ENCODE data around the gene ETFA.

The ETFA gene

DNA sequence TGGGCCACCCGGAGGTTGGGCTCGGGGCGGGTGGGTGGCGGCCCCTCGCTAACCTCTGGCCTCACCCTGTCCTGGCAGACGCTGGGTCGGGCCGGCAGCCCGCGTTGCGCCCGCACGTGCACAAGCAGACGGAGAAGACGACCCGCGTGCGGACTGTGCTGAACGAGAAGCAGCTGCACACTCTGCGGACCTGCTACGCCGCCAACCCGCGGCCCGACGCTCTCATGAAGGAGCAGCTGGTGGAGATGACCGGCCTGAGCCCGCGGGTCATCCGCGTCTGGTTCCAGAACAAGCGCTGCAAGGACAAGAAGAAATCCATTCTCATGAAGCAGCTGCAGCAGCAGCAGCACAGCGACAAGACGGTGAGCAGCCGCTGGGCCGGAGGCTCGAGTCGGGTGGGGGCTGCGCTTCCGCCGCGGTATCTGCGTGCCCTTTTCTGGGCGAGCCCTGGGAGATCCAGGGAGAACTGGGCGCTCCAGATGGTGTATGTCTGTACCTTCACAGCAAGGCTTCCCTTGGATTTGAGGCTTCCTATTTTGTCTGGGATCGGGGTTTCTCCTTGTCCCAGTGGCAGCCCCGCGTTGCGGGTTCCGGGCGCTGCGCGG, 29.0 kb upstream of the ETFA start:
- no peak for FAIRE-seq

DNA sequence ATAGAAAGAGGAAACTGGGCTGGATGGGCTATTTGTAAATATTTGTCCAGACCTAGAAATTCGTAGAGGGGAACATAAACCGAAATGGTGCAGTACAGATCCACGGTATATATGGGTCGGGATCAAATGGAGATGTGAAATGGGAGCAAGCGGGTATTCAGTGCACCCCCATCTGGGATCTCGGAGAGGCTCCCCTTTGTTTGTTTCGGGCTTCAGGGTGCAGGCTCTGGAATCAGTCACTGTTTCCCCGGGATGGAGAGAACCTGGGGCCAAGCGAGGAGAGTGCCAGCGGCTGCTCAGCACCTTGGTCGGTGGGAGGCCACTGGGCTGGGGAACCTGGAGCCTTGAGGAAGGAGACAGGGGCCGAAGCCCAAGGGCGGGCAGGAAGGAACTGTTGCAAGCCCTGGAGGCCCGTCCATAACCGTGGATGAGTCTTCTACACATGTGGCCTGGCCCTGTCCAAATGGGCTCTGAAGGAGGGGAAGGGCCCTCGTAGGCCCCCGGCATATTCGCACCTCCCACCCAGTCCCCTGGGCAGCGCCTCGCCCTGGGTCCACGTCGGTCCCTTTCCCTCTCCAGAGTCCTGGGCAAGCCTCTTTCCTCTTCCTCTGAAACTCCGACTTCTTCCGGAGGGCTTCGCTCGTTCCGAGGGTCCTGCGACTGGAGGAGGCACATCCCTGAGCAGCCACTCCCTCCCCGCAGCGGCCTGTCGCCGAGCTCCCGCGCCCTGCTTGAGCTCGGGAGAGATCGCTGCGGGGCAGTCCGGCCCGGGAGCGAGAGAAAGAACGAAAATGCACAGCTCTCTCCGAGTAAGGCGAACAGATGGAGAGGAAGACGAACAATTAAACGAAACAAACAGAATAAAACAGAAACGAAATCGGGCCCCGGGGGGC, 28.3 kb upstream of the ETFA start:
- no peak for FAIRE-seq

- FAIRE-seq = no peak
Observed at GRCh38 chr15:76338486-76339304, 27.4 kb upstream of the ETFA start.

GRCh38 chr15:76337696-76338485, 26.6 kb upstream of the ETFA start:
- no peak for FAIRE-seq

DNA sequence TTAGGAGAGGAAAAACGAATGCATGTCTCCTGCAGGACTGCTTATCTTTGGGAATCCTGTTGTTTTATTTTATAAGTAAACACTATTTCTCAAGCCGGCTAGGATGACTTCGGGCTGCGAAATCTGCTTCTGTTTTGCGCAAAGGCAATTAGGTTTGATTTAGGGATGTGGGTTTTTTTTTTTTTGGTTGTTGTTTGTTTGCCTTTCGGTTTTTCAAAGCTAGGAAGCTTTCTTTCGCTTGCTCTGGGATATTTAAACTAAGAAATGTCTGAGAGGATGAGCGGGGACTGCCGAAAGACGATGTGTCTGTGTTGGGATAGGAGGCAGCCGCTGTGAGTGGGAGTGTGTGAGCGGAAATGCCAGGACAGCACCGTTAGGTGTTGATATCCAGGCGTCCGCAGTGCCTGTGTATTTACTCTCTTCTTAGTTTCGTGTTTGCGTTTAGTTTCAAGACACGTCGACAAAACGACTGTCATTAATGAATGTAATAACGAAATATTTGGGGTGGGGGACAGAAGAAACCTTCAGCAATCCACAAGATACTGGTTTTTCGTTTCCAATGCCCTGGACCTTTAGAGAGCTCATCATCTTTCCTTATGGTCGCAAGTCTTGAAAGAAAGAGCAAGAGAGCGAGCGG, 25.9 kb upstream of the ETFA start:
- FAIRE-seq = no peak

DNA sequence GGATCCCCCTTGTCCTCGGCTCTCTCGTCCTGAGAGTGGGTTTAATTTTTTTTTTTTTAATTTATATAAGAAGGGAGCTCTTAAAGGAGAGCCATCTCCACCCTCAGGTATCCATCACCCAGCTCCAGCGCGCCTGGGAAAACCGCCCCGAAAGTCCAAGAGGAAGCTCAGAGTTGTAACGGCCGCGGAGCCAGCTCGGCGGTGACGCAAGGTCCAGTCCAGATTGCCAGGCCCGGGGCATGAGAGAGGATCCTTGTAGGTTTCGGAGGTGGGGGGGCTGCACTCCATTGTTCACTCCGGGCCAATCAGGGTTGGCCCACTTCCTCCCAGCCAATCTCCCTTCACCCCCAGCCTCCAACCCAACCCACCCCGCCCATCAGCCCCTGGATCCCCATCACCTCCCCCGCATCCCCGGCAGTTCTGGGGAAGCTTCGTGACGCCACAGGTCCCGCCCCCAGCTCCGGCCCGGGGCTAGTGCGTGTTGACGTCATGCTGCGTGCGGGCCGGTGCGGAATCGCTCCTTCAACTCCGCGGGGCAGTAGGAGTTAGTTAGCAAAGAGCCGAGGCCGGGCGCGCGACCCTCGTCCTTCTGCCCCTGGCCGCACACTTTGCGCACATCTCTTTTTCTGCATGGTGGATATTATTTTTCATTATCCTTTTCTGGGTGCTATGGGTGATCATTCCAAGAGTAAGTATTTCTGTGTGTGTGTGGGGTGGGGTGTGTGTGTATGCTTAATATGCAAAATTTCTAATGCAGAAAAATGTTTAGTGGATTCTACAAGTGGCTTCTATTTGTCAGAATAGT, 25.2 kb upstream of the ETFA start, which contains the start of gene ISL2:
Gene ISL2 (plus strand): TSS at position 520 of the 805 bp plus-strand sequence. CDS start 111 bp downstream, at position 631.
- FAIRE-seq = no peak

- FAIRE-seq = no peak
Observed at GRCh38 chr15:76335307-76336253, 24.3 kb upstream of the ETFA start.

DNA sequence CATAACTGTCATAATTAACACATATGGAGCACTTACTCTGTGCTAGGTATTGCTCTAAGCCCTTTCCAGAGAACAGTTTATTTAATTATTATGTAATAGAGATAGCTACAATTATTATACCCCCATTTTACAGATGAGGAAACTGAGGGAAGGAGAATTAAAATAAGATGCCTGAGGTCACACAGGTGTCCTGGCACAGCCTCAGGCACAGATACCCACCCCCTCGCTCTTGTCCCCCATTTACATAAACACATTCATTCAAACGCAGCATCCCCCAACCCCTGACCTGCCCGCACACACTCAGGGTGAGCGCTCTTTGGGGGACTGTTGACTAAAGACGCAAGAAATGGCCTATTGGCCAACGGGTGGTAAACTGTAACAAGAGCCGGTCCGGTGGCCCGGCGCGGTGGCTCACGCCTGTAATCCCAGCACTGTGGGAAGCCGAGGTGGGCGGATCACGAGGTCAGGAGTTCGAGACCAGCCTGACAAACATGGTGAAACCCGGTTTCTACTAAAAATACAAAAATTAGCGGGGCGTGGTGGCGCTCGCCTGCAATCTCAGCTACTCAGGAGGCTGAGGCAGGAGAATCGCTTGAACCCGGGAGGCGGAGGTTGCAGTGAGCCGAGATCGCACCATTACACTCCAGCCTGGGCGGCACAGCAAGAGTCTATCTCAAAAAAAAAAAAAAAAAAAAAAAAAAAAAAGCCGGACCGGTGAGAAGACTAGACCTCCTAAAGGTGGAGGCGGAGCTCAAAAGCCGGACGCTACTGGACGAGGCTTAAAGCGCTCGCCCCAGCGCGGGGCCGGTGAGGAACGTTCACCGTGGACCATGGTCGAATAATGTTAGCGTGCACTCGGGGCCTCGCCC, 23.4 kb upstream of the ETFA start:
- no peak for FAIRE-seq

DNA sequence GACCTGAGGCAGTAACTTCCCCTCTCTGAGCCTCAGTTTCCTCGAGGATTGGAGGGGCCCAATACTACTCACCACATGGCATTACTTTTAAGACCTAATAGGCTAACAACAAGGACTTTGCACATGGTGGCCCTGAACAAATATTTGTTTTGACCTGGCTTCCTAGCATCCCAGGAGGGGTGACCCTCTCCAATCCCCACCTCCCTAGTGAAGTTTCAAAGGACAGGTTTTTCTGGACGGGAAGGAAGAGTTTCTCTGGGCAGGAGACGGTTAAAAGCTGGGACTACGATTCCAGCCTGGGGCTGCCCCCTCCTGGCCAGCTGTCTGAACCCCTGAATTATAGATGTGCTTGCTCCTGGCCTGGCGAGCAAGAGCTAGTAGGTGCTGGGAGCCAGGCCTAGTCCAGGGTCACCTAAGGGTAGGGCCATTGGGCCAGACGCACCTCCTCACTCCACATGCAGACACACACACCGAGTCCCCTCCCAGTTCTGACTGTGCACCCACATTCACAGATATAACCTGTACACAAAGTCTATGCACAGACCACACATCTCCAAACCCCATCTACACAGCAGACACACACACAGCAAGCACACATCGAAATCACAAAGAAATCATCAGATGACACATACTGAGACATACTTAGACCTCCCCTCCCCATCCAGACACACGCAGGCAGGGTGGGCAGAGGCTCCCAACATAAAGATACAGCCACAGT, 22.6 kb upstream of the ETFA start:
- FAIRE-seq = no peak

- no peak for FAIRE-seq
Observed at GRCh38 chr15:76333309-76333708, 22.0 kb upstream of the ETFA start.

GRCh38 chr15:76332796-76333195, 21.5 kb upstream of the ETFA start:
- no peak for FAIRE-seq

DNA sequence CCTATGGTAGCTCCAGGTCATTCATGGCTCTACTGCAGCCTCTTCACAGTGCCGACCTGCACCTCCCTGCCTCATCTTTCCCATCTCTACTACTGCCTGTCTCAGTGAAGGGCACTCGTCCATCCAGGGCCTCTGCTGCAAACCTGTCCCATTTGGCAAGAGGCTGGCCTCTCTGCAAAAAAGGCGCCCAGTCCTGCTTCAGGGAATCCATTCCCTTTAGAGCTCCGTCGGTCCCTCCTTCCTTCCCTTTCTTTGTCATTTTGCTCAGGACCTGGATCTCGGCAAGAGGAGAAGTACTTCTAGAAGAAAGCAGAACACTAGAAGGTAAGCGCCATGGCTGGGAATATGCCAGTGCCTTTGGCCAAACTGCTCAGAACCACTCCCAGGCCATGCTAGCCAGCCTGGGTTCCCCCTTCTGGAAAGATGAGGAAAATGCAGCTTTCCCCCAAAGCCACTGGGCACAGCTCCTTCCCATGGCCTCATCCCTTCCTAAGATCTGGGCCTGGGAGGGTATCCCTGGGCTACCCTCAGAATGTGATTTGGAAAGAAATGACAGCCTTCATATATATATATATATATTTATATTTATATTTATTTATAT, 18.9 kb upstream of the ETFA start:
- no peak for FAIRE-seq

DNA sequence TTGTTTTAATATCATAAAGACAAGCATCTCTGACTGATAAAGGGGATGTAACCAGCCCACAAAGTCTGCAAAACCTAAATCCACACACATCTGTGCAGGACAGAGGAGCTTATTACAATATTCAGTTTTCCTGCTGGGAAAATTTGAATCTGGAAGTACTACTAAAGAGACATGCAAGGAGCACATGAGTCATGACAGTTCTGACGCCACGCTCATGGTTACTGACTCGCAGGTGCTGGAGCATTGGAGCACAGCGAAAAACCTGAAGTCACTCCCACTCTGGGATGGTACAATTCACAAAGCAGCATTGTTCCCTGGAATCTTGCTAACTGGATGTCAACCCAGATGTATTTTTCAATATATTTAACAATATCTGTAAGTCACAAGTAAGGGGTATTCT, 17.7 kb upstream of the ETFA start:
- no peak for FAIRE-seq

- no peak for FAIRE-seq
Observed at GRCh38 chr15:76328106-76328696, 16.9 kb upstream of the ETFA start.

GRCh38 chr15:76327191-76328105, 16.2 kb upstream of the ETFA start:
- no peak for FAIRE-seq

- no peak for FAIRE-seq
Observed at GRCh38 chr15:76325704-76326103, 14.4 kb upstream of the ETFA start.

All from TTC549 (cell line).